Epithelial cell of umbilical artery (primary cell): Measurements from ENCODE around the gene MRPL37. TPM values are rescaled to one million over a fixed set of nuclear protein-coding genes. Genes with fewer than 3 reads are reported as not detected.

ENCODE experiments used
- total RNA-seq: library from RNA; depleted of rRNA; stranded (reverse); fragments of >200 nt; gene quantifications from 2 replicates; pipeline ENCODE4 v1.2.3, GENCODE V29; 2014

MRPL37 gene
- total RNA-seq = 49.7 and 66.3 TPM in 2 replicates

GRCh38 chr1:54199765-54200518 is at the start of gene MRPL37, which contains the start of gene CYB5RL:
Gene MRPL37, plus strand, starts transcription at chr1:54200167. Its CDS starts 77 bp downstream, at chr1:54200244.
Gene CYB5RL, minus strand, starts transcription at chr1:54200030. Its CDS starts 4,414 bp downstream, at chr1:54195616.

GRCh38 chr1:54152696-54153095 is 47.3 kb upstream of the MRPL37 start, which contains the start of gene CDCP2:
Gene CDCP2, minus strand, starts transcription at chr1:54153000. Its CDS starts 78 bp downstream, at chr1:54152922.

Other genes starting within 250 kb of the MRPL37 start
- gene LDLRAD1, start 182.0 kb upstream of the MRPL37 start, total RNA-seq = not detected in 2 replicates
- gene TMEM59, start 147.0 kb upstream of the MRPL37 start, total RNA-seq = 185 and 199 TPM in 2 replicates
- gene TCEANC2, start 146.6 kb upstream of the MRPL37 start, total RNA-seq = 1.9 and 3.2 TPM in 2 replicates
- gene CDCP2, start 47.2 kb upstream of the MRPL37 start, total RNA-seq = not detected in 2 replicates
- gene CYB5RL, start 137 bp upstream of the MRPL37 start, total RNA-seq = 4.2 and 4.6 TPM in 2 replicates
- 8.8 and 11.4 TPM in 2 replicates for gene SSBP3, start 206.2 kb downstream of the MRPL37 start, total RNA-seq